WTC11 (cell line): ENCODE measurements around the gene ADD2. TPM values are rescaled to one million over a fixed set of nuclear protein-coding genes. Genes with fewer than 3 reads are reported as not detected.

Experiments
- ATAC-seq: fragments of 200-7000 bp; cut with Tn5 transposase; 2 replicates; pipeline ENCODE4 v1.10.0; 2021; ENCODE audit warnings: mild to moderate bottlenecking, moderate library complexity
- CTCF ChIA-PET: fragments of 300-600 bp; sonication (Branson Sonifier 250); formaldehyde crosslinking; loops from one replicate; lab custom pipeline; 2021; ENCODE audit warnings: antibody characterized with exemption; lab: Charles Lee
- POLR2A ChIA-PET: fragments of 350-600 bp; sonication (Branson Sonifier 250); formaldehyde crosslinking; loops from one replicate; lab custom pipeline; 2021; ENCODE audit warnings: antibody characterized with exemption; lab: Charles Lee
- DNase-seq: peaks from one replicate; pipeline ENCODE4 v3.0.0; 2021; ENCODE audit warnings: low spot score
- H3K27ac Mint-ChIP-seq: 2 replicates; pipeline ENCODE4 v1.8.0; 2021; ENCODE audit warnings: mixed read lengths
- H3K27me3 Mint-ChIP-seq: 2 replicates; pipeline ENCODE4 v1.8.0; 2021; ENCODE audit warnings: low read depth, mild to moderate bottlenecking, moderate library complexity, mixed read lengths
- H3K36me3 Mint-ChIP-seq: 2 replicates; pipeline ENCODE4 v1.8.0; 2021; ENCODE audit warnings: mixed read lengths
- H3K4me1 Mint-ChIP-seq: 2 replicates; pipeline ENCODE4 v1.8.0; 2022; ENCODE audit warnings: mixed read lengths
- H3K4me3 Mint-ChIP-seq: 2 replicates; pipeline ENCODE4 v1.8.0; 2021; ENCODE audit warnings: mild to moderate bottlenecking, moderate library complexity, mixed read lengths
- H3K9me3 Mint-ChIP-seq: 2 replicates; pipeline ENCODE4 v1.8.0; 2021; ENCODE audit warnings: mixed read lengths
- ARID4B ChIP-seq: sonication (generic); formaldehyde crosslinking; IDR thresholded peaks from 2 replicates; pipeline ENCODE4 v1.8.0; 2023; ENCODE audit warnings: missing genetic modification reagents, mild to moderate bottlenecking, borderline replicate concordance
- ATF1 ChIP-seq: sonication (generic); formaldehyde crosslinking; IDR thresholded peaks from 2 replicates; pipeline ENCODE4 v1.8.1; 2023; ENCODE audit warnings: mild to moderate bottlenecking, moderate library complexity, missing genetic modification reagents
- CREM ChIP-seq: sonication (generic); formaldehyde crosslinking; IDR thresholded peaks from 2 replicates; pipeline ENCODE4 v1.8.1; 2022; ENCODE audit warnings: mild to moderate bottlenecking, missing genetic modification reagents, moderate library complexity
- FOXJ3 ChIP-seq: sonication (generic); formaldehyde crosslinking; IDR thresholded peaks from 2 replicates; pipeline ENCODE4 v1.9.0; 2021; ENCODE audit warnings: missing genetic modification reagents, mild to moderate bottlenecking, borderline replicate concordance
- FOXK1 ChIP-seq: sonication (generic); formaldehyde crosslinking; IDR thresholded peaks from 2 replicates; pipeline ENCODE4 v1.8.0; 2022; ENCODE audit warnings: mild to moderate bottlenecking, moderate library complexity, missing genetic modification reagents
- HMGXB4 ChIP-seq: sonication (generic); formaldehyde crosslinking; IDR thresholded peaks from 2 replicates; pipeline ENCODE4 v1.8.1; 2023; ENCODE audit warnings: mild to moderate bottlenecking, moderate library complexity, missing genetic modification reagents
- IRF1 ChIP-seq: sonication (generic); formaldehyde crosslinking; IDR thresholded peaks from 2 replicates; pipeline ENCODE4 v1.8.0; 2023; ENCODE audit warnings: missing genetic modification reagents
- NFATC4 ChIP-seq: fragments of 250-450 bp; sonication (Bioruptor Pico); IDR thresholded peaks from 2 replicates; pipeline ENCODE4 v1.9.0; 2021; ENCODE audit warnings: mild to moderate bottlenecking
- NFYB ChIP-seq: sonication (generic); formaldehyde crosslinking; conservative IDR thresholded peaks from 2 replicates; pipeline ENCODE4 v1.8.0; 2022; ENCODE audit warnings: low read depth, missing genetic modification reagents
- PRRX2 ChIP-seq: fragments of 250-450 bp; sonication (Bioruptor Pico); IDR thresholded peaks from 2 replicates; pipeline ENCODE4 v1.8.0; 2021; ENCODE audit warnings: mild to moderate bottlenecking
- SP1 ChIP-seq: sonication (generic); formaldehyde crosslinking; conservative IDR thresholded peaks from 2 replicates; pipeline ENCODE4 v1.8.1; 2022; ENCODE audit warnings: missing genetic modification reagents
- TEAD1 ChIP-seq: sonication (generic); formaldehyde crosslinking; IDR thresholded peaks from 2 replicates; pipeline ENCODE4 v1.8.0; 2022; ENCODE audit warnings: mild to moderate bottlenecking, missing genetic modification reagents
- TEAD4 ChIP-seq: sonication (generic); formaldehyde crosslinking; IDR thresholded peaks from 2 replicates; pipeline ENCODE4 v1.8.0; 2022; ENCODE audit warnings: mild to moderate bottlenecking, missing genetic modification reagents
- ZNF425 ChIP-seq: fragments of 250-450 bp; sonication (Bioruptor Pico); conservative IDR thresholded peaks from 2 replicates; pipeline ENCODE4 v1.9.0; 2021; ENCODE audit warnings: mild to moderate bottlenecking
- ZSCAN18 ChIP-seq: fragments of 250-450 bp; sonication (Bioruptor Pico); IDR thresholded peaks from 2 replicates; pipeline ENCODE4 v2.1.2; 2022; ENCODE audit warnings: mild to moderate bottlenecking, moderate library complexity
- total RNA-seq: library from RNA; stranded (reverse); gene quantifications from 3 replicates; pipeline ENCODE4 v1.2.3, GENCODE V29; 2021

ADD2 gene
- total RNA-seq, 1 experiment from 2014 or later, result 196 TPM

- TF ChIP-seq FOXK1 (no peak), NFATC4 (CRISPR knock-in tag) (no peak), TEAD1 (no peak), PRRX2 (CRISPR knock-in tag) (no peak), ZNF425 (CRISPR knock-in tag) (no peak), HMGXB4 (CRISPR knock-in tag) (no peak), NFYB (CRISPR knock-in tag) (no peak), ATF1 (no peak), ARID4B (CRISPR knock-in tag) (no peak), CREM (CRISPR knock-in tag) (no peak), SP1 (CRISPR knock-in tag) (no peak), IRF1 (no peak), ZSCAN18 (CRISPR knock-in tag) (no peak)
- ATAC-seq (no peak), DNase-seq (no peak)
- Mint-ChIP-seq H3K27ac (no peak overlapping the region), H3K36me3 (no peaks in the 10 kb centered on the region), H3K4me1 (no peaks in the 10 kb centered on the region), H3K9me3 (no peaks in the 10 kb centered on the region), H3K4me3 (no peak overlapping the region), H3K27me3 (peaks cover 30% of the 10 kb centered on the region)
- CTCF ChIA-PET, result interaction anchor here (1.3 kb wide), 1 partner anchor 141 kb away, joined by 3 read pairs; no protein-coding TSS in a partner anchor
- POLR2A ChIA-PET, result no interaction called here
Observed at GRCh38 chr2:70807828-70808118, 39.8 kb upstream of the ADD2 start.

- CTCF ChIA-PET, result interaction anchor here (1.0 kb wide), 1 partner anchor 18 kb away, joined by 3 read pairs; no protein-coding TSS in a partner anchor
- Mint-ChIP-seq H3K27ac (no peak overlapping the region), H3K27me3 (peaks cover 32% of the 10 kb centered on the region), H3K9me3 (no peaks in the 10 kb centered on the region)
- no peak for ATAC-seq
- TF ChIP-seq FOXJ3 (CRISPR knock-in tag) (no peak), TEAD4 (CRISPR knock-in tag) (no peak)
- TF ChIP-seq, all 79 proteins: peak for 0
- Mint-ChIP-seq H3K36me3 (no peaks in the 10 kb centered on the region), H3K4me3 (no peak overlapping the region), H3K4me1 (no peaks in the 10 kb centered on the region)
- DNase-seq, result no peak
- POLR2A ChIA-PET, result no interaction called here
Observed at GRCh38 chr2:70807102-70807827, 39.3 kb upstream of the ADD2 start.
